Cerebellar cortex (tissue), 1 donor: Measurements from ENCODE around the gene KIR2DL4.
"Not testable (repeated sequence)": the region's sequence is repeated elsewhere in the genome, so short reads cannot be mapped to it uniquely, and the experiment has no call there.

ENCODE experiments used
- DNase-seq: peaks from one replicate; pipeline ENCODE4 v3.0.0-alpha.2; 2015; ENCODE audit warnings: low spot score

KIR2DL4 gene

DNA sequence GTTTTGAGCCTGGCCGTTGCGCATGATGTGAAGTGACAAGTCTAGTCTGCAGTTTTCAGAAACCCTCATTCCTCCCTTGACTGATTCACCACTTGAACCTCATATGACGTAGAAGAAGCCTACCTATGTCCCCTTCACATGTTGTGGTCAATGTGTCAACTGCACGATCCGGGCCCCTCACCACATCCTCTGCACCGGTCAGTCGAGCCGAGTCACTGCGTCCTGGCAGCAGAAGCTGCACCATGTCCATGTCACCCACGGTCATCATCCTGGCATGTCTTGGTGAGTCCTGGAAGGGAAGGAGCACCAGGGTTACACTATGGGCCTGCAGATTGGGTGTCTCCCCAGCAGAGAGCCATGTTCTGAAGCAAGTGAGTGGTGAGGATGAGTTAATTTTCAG is at the start of gene KIR2DL4:
Gene KIR2DL4, plus strand, starts transcription at position 201 of the 400 bp plus-strand sequence. Its CDS starts 42 bp downstream, at position 243.
- DNase-seq, result no peak

DNA sequence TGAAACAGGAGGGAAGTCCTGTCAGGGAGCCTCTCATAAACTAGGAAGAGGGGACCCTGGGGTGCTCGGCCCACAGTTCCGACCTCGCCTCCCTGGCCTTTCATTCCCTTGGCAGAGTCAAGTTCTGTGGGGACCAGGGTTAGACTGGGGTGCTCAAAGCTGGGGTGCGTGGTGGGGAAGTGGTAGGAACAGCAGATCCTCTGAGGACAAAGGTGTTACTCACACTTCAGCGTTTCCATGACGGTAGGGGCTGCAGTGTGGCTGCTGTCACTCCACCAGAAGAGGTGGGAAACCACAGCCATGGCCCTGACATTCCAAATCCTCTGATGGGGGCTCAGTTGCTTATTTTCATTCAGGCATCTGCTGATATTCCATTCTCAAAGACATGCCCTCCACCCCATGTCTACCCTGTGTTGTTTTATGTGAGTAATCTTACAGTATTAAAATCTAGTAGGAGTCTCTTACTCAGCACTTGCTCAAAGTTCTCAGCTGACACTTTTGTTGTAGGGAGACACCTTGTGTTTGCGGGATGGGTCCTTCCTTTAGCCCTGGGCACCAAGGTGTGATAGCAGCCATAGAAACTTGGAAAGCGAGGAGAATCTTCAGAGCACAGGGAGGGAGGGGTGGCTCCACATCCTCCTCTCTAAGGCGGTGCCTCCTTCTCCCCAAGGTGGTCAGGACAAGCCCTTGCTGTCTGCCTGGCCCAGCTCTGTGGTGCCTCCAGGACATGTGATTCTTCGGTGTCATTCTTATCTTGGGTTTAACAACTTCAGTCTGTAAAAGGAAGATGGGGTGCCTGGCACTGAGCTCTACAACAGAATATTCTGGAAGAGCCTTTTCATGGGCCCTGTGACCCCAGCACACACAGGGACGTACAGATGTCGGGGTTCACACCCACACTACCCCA is 47.0 kb upstream of the KIR2DL4 start:
- not testable (repeated sequence) for DNase-seq

DNA sequence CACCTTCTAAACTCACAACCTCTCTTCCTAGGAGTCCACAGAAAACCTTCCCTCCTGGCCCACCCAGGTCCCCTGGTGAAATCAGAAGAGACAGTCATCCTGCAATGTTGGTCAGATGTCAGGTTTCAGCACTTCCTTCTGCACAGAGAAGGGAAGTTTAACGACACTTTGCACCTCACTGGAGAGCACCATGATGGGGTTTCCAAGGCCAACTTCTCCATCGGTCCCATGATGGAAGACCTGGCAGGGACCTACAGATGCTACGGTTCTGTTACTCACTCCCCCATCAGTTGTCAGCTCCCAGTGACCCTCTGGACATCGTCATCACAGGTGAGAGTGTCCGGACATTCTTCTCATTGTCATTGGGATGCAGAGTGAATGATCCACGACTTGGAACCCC is 44.8 kb upstream of the KIR2DL4 start:
- DNase-seq, result not testable (repeated sequence)

DNA sequence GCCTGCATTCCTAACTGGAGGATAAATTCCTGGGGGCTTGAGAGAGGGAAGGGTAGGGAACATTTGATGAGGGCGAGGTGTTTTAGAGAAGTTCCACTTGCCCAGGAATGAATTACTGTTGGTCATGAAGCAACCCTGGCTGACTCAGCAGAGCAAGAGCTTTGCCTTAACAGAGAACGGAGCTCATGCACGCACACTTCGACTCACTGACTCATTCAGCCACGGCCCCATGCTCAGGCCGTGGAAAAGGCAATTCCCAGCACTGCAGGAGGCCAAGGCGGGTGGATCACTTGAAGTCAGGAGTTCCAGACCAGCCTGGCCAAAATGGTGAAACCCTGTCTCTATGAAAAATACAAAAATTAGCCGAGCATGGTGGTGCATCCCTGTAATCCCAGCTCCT is 39.2 kb upstream of the KIR2DL4 start:
- DNase-seq, result not testable (repeated sequence)

DNA sequence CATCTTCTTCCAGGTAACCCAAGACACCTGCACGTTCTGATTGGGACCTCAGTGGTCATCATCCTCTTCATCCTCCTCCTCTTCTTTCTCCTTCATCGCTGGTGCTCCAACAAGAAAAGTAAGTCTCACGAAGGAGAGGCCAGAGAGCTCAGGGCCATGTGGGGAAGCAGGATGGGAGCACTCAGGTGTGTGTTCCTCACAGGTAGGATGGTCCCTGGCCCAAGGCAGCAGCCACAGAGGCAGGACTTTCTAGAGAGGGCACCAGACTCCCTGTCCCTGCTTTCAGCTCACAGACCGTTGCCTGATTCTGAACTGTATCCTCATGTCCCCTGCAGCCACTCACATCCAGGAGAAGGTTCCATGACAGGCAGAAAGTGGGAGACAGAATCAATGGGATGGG is 36.9 kb upstream of the KIR2DL4 start:
- not testable (repeated sequence) for DNase-seq

DNA sequence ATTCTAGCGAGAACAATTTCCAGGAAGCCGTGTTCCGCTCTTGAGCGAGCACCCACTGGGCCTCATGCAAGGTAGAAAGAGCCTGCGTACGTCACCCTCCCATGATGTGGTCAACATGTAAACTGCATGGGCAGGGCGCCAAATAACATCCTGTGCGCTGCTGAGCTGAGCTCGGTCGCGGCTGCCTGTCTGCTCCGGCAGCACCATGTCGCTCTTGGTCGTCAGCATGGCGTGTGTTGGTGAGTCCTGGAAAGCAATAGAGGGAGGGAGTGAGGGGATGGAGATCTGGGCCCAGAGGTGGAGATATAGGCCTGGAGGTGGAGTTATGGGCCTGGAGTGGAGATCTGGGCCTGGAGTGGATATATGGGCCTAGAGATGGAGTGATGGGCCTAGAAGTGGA is 33.8 kb upstream of the KIR2DL4 start, which contains the start of gene KIR2DL1:
Gene KIR2DL1, plus strand, starts transcription at position 148 of the 400 bp plus-strand sequence. Its CDS starts 58 bp downstream, at position 206.
- DNase-seq, result not testable (repeated sequence)

DNA sequence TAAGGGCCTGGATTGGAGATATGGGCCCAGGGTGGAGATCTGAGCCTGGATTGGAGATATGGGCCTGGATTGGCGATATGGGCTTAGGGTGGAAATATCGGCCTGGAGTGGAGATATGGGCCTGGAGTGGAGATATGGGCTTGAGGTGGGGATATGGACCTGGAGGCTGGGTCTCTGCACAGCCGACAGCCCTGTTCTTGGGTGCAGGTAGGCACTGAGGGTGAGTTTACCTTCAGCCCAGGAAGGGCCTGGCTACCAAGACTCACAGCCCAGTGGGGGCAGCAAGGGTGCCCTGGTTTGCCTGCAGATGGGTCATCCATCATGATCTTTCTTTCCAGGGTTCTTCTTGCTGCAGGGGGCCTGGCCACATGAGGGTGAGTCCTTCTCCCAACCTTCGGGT is 32.9 kb upstream of the KIR2DL4 start:
- not testable (repeated sequence) for DNase-seq

DNA sequence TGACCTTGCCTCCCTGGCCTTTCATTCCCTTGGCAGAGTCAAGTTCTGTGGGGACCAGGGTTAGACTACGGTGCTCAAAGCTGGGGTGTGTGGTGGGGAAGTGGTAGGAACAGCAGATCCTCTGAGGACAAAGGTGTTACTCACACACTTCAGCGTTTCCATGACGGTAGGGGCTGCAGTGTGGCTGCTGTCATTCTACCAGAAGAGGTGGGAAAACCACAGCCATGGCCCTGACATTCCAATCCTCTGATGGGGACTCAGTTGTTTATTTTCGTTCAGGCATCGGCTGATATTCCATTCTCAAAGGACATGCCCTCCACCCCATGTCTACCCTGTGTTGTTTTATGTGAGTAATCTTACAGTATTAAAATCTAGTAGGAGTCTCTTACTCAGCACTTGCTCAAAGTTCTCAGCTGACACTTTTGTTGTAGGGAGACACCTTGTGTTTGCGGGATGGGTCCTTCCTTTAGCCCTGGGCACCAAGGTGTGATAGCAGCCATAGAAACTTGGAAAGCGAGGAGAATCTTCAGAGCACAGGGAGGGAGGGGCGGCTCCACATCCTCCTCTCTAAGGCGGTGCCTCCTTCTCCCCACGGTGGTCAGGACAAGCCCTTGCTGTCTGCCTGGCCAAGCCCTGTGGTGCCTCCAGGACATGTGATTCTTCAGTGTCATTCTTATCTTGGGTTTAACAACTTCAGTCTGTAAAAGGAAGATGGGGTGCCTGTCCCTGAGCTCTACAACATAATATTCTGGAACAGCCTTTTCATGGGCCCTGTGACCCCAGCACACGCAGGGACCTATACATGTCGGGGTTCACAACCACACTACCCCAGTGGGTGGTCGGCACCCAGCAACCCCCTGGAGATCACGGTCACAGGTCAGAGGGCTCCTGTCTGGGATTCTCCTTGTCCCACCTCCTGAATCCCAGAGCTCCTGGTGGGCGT is 32.1 kb upstream of the KIR2DL4 start:
- not testable (repeated sequence) for DNase-seq

DNA sequence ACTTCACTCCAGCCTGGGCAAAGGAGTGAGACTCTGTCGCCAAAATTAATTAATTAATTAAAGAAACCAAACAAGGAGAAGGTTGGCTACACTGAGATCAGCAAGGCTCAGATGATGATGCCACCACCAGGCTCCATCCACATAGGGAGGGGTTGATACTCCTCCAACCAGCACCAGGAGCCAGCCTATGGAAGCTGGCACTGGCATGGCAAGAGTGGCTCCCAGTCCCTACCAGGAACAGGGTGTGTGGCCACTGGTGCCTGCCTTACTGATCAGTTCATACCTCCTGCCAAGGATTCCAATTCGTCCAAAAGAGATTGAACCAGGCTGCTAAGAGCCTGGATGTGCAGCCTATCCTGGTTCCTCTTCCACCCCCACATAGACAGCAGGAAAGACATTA is 30.7 kb upstream of the KIR2DL4 start:
- DNase-seq, result not testable (repeated sequence)

DNA sequence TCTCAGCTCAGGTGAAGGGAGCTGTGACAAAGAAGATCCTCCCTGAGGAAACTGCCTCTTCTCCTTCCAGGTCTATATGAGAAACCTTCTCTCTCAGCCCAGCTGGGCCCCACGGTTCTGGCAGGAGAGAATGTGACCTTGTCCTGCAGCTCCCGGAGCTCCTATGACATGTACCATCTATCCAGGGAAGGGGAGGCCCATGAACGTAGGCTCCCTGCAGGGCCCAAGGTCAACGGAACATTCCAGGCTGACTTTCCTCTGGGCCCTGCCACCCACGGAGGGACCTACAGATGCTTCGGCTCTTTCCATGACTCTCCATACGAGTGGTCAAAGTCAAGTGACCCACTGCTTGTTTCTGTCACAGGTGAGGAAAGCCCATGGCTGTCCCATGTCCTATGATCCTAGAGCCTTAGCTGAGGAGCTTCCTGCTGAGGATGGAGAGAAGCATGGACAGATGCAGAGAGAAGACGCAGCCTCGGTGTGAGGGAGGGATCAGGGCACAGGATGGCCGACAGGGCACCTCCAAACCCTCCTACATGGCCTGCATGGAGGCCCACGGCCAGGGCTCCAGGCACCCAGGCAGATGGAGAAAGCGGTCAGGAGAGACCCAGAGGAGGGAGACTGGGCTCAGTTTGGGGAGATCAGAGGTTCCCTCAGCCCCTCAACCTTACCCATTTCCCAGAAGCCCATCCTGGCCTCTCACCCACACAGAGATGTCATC is 28.2 kb upstream of the KIR2DL4 start:
- DNase-seq, result not testable (repeated sequence)

DNA sequence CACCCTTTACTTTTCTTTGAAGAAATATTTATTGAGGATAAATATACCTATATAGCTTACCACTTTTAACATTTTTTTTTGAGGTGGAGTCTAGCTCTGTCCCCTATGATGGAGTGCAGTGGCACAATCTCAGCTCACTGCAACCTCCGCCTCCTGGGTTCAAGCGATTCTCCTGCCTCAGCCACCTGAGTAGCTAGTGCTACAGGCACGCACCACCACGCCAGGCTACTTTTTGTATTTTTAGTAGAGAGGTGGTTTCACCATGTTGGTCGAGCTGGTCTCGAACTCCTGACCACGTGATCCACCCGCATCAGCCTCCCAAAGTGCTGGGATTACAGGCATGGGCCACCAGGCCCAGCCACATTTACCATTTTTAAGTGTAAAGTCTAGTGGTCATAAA is 27.6 kb upstream of the KIR2DL4 start:
- not testable (repeated sequence) for DNase-seq

DNA sequence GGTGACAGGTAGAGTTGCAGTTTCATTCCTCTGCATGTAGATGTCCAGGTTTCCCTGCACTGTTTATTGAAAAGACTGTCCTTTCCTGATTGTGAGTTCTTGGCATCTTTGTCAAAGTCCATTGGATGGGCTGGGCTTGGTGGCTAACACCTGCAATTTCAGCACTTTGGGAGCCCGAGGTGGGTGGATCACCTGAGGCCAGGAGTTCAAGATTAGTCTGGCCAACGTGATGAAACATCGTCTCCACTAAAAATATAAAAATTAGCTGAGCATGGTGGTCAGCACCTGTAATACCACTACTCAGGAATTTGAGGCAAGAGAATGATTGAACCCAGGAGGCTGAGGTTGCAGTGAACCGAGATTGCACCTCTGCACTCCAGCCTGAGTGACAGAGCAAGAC is 25.6 kb upstream of the KIR2DL4 start:
- DNase-seq, result not testable (repeated sequence)

DNA sequence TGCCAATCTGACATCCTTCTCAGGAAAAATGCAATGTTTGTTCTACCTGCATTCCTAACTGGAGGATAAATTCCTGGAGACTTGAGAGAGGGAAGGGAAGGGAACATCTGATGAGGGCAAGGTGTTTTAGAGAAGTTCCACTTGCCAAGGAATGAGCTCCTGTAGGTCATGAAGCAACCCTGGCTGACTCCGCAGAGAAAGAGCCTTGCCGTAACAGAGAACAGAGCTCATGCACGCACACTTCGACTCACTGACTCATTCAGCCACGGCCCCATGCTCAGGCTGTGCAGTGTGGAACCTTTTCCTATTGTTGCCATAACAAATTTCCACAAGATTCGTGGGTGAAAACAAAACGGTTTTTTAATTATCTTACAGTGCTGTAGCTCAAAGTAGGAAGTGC is 24.5 kb upstream of the KIR2DL4 start:
- not testable (repeated sequence) for DNase-seq

DNA sequence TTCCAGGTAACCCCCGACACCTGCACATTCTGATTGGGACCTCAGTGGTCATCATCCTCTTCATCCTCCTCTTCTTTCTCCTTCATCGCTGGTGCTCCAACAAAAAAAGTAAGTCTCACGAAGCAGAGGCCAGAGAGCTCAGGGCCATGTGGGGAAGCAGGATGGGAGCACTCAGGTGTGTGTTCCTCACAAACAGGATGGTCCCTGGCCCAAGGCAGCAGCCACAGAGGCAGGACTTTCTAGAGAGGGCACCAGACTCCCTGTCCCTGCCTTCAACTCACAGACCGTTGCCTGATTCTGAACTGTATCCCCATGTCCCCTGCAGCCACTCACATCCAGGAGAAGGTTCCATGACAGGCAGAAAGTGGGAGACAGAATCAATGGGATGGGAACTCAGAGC is 20.5 kb upstream of the KIR2DL4 start:
- DNase-seq, result not testable (repeated sequence)

DNA sequence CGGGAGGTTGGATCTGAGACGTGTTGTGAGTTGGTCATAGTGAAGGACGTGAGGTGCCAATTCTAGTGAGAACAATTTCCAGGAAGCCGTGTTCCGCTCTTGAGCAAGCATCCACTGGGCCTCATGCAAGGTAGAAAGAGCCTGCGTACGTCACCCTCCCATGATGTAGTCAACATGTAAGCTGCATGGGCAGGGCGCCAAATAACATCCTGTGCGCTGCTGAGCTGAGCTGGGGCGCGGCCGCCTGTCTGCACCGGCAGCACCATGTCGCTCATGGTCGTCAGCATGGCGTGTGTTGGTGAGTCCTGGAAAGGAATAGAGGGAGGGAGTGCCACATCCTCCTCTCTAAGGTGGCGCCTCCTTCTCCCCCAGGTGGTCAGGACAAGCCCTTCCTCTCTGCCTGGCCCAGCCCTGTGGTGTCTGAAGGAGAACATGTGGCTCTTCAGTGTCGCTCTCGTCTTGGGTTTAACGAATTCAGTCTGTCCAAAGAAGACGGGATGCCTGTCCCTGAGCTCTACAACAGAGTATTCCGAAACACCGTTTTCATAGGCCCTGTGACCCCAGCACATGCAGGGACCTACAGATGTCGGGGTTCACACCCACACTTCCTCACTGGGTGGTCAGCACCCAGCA is 17.2 kb upstream of the KIR2DL4 start:
- DNase-seq, result not testable (repeated sequence)

DNA sequence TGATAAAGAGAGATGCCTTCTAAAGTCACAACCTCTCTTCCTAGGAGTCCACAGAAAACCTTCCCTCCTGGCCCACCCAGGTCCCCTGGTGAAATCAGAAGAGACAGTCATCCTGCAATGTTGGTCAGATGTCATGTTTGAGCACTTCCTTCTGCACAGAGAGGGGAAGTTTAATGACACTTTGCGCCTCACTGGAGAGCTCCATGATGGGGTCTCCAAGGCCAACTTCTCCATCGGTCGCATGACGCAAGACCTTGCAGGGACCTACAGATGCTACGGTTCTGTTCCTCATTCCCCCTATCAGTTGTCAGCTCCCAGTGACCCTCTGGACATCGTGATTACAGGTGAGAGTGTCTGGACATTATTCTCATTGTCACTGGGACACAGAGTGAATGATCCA is 15.3 kb upstream of the KIR2DL4 start:
- not testable (repeated sequence) for DNase-seq

DNA sequence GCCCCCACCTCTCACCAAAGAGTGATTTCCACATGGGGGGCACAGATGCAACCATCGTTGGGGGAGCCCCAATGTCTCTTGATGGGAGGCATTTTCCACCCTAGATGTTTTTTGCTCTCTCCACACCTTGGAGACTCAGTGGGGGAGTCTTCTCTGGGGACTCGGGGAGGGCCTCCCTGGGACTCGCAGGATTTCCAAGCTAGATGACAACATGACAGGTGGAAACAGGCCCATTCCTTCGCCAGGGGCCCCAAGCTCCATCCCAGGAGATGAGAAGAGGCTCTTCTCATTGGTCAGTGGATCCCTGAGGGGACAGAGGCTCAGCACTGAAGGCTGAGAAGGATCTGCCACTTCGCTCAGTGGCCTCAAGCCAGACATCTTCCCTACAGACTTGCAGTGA is 12.7 kb upstream of the KIR2DL4 start:
- DNase-seq, result no peak

DNA sequence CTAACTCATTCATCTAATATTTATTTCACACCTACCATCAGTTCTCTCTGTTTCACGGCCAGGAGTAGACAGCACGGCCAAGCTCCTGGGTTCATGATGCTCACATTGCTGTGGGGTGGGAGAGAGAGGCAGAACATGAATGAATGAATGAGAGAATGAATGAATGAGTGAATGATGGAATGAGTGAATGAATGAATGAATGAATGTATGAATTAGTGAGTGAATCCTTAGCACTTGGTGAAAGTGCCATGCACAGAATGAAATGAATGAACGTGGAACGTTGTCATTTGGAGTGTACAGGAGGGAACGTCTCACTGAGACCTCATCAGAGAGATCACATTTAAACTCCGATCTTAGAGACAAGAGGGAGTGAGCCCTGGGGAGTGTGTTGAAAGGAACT is 11.9 kb upstream of the KIR2DL4 start:
- no peak for DNase-seq

DNA sequence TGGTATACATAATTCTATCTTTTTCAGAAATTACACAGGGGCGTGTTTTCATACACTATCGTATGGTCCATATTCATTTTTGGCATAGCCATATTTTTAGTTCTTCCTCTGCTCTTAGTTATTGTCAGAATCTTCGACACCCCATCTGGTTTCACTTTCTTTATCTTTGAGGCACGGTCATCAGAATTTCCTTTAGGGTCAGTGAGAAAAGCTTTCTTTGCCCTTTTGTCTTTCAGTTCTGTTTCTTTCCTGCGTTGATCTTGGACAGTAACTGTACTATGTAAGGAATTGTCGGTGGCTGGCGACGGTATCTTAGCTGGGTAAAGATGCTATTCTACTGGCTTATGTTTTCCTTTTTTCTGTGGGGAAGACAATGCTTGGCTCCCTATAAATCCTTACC is 10.6 kb upstream of the KIR2DL4 start:
- no peak for DNase-seq

DNA sequence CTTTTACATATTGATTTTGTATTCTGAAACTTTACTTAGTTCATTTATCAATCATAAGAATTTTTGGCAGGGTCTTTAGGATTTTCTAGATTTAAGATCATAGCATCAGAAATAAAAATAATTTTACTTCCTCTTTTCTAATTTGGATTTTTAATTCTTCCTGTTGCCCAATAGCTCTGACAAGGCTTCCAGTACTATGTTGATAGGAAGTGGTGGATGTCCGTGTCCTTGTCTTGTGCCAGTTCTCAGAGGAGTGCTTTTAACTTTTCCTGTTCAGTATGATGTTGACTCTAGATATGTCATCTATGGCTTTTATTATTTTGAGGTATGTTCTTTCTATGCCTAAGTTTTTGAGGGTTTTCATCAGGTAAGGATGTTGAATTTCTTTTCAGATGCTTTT is 7.7 kb upstream of the KIR2DL4 start:
- no peak for DNase-seq

DNA sequence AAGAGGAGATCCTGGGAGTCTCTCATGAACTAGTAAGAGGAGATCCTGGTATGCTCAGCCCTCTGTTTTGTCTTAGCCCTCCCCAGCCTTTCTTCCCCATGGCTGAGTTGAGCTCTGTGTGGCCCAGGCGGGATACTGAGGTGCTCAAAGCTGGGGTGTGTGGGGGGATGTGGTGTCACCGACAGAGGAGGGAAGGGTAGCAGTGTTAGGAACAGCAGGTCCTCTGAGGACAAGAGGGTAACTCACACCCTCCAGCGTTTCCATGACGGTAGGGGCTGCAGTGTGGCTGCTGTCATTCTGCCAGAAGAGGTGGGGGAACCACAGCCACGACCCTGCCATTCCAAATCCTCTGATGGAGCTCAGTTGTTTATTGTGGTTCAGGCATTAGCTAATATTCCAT is 691 bp downstream of the KIR2DL4 start:
- no peak for DNase-seq
